HepG2 (cell line): Measurements from ENCODE around the gene LAMTOR2. TPM values are rescaled to one million over a fixed set of nuclear protein-coding genes. Genes with fewer than 3 reads are reported as not detected.

ENCODE experiments used
- KMT2A ChIP-seq: sonication (generic); formaldehyde crosslinking; IDR thresholded peaks from 2 replicates; pipeline ENCODE4 v1.4.0; 2020; ENCODE audit warnings: missing genetic modification reagents
- LCORL ChIP-seq, 2 experiments: fragments of 450-650 bp in 1 of 2; sonication (generic) in 1 of 2; formaldehyde crosslinking in 1 of 2; IDR thresholded peaks; 2 replicates each; pipeline versions ENCODE4 v1.5.0 to v1.6.1; 2017 to 2020; ENCODE audit warnings: antibody characterized with exemption in 1 of 2, missing genetic modification reagents in 1 of 2
- SRSF1 ChIP-seq: fragments of 200-400 bp; formaldehyde crosslinking; optimal IDR thresholded peaks from 2 replicates; pipeline ENCODE3; 2017; ENCODE audit warnings: mild to moderate bottlenecking, low read depth, low read length, moderate library complexity
- STAT6 ChIP-seq: sonication (generic); formaldehyde crosslinking; IDR thresholded peaks from 2 replicates; pipeline ENCODE4 v1.4.0; 2020; ENCODE audit warnings: missing genetic modification reagents, mild to moderate bottlenecking, borderline replicate concordance
- TMF1 ChIP-seq: sonication (generic); formaldehyde crosslinking; IDR thresholded peaks from 2 replicates; pipeline ENCODE4 v1.8.1; 2022; ENCODE audit warnings: low read depth, missing genetic modification reagents
- ZBTB40 ChIP-seq, 2 experiments: fragments of 450-650 bp in 1 of 2; sonication (generic) in 1 of 2; formaldehyde crosslinking in 1 of 2; IDR thresholded peaks; 2 replicates each; pipeline versions ENCODE4 v1.6.1 to v1.8.0; 2016 to 2022; ENCODE audit warnings: antibody characterized with exemption in 1 of 2, mild to moderate bottlenecking in 1 of 2, missing genetic modification reagents in 1 of 2
- ZBTB42 ChIP-seq: sonication (generic); formaldehyde crosslinking; IDR thresholded peaks from 2 replicates; pipeline ENCODE4 v1.5.0; 2020; ENCODE audit warnings: mild to moderate bottlenecking, missing genetic modification reagents
- ZNF362 ChIP-seq: sonication (generic); formaldehyde crosslinking; IDR thresholded peaks from 2 replicates; pipeline ENCODE4 v1.4.0; 2020; ENCODE audit warnings: missing genetic modification reagents, mild to moderate bottlenecking, borderline replicate concordance
- ZNF503 ChIP-seq: sonication (generic); formaldehyde crosslinking; IDR thresholded peaks from 2 replicates; pipeline ENCODE4 v1.4.0; 2020; ENCODE audit warnings: missing genetic modification reagents
- polyA plus RNA-seq, 8 experiments: library from polyadenylated mRNA; depleted of rRNA in 3 of 8; stranded (reverse) in 7 of 8; unstranded in 1 of 8; fragments of >200 nt; fragmentation: Illumina TruSeq in 4 of 8; extraction: Trizol in 4 of 8; gene quantifications; 2 replicates each; pipeline versions ENCODE4 v1.2.1 to v1.2.3, GENCODE V29; 2011 to 2016; ENCODE audit warnings: low read depth in 4 of 8, missing spikeins in 1 of 8, mixed read lengths in 1 of 8; ENCODE audit not compliant: insufficient read depth in 1 of 8
- total RNA-seq, 5 experiments: library from RNA; depleted of rRNA; stranded (reverse); fragments of >200 nt; fragmentation: Illumina TruSeq; extraction: Trizol; gene quantifications; 2 replicates each; pipeline ENCODE4 v1.2.3, GENCODE V29; 2016; ENCODE audit warnings: low read depth in 1 of 5

The LAMTOR2 gene
- total and polyA plus RNA-seq, 2 of the 13 experiments (the other 11 are each of a cell fraction or from before 2014, with no cell fraction given) = 36.5 to 66.4 TPM

GRCh38 chr1:156054500-156055280 is at the start of gene LAMTOR2 (continued):
- no peak for TF ChIP-seq ZBTB40 (IDR thresholded peaks at IDR 0.05)
- TF ChIP-seq ZBTB40 (CRISPR knock-in tag; IDR thresholded peaks at IDR 0.05) = peak; percentile 87; the same call in 1 of the 2 replicates
- TF ChIP-seq ZNF362 (CRISPR knock-in tag) = 0 out of 2 replicates have a peak, but pooled peaks have one; percentile 7
- TF ChIP-seq TMF1 (CRISPR knock-in tag) = peak; percentile 61; the same call in 1 of the 2 replicates
- no peak for TF ChIP-seq LCORL (IDR thresholded peaks at IDR 0.05)
- peak; percentile 90 for TF ChIP-seq LCORL (CRISPR knock-in tag; IDR thresholded peaks at IDR 0.05)
- TF ChIP-seq KMT2A (CRISPR knock-in tag) = peak; percentile 23; the same call in 1 of the 2 replicates
- TF ChIP-seq ZBTB42 (CRISPR knock-in tag) = peak; percentile 29; the same call in 1 of the 2 replicates
- peak; percentile 96 for TF ChIP-seq SRSF1
- TF ChIP-seq ZNF503 = peak; percentile 41; the same call in 1 of the 2 replicates
- TF ChIP-seq STAT6 (CRISPR knock-in tag) = peak; percentile 65; the same call in 1 of the 2 replicates
